Uterus (tissue), 4 donors: ENCODE measurements around the gene HEMK1. TPM values are rescaled to one million over a fixed set of nuclear protein-coding genes. Genes with fewer than 3 reads are reported as not detected.
A peak's percentile ranks its signal among the peaks of the same experiment; 100 is the strongest.

Experiments used
- DNase-seq, 2 donors: peaks; one replicate each; pipeline ENCODE4 v3.0.0-alpha.2; 2019 to 2020
- H3K27ac ChIP-seq, 2 donors: fragments of 200-600 bp; sonication (generic); 1 replicate in 1 of 2; 2 replicates in 1 of 2; pipeline ENCODE4 v1.5.1; 2016 to 2018
- H3K27me3 ChIP-seq, 2 donors: fragments of 200-600 bp; sonication (generic); one replicate each; pipeline ENCODE4 v1.5.1; 2018 to 2019; ENCODE audit warnings: control low read depth in 1 of 2
- H3K36me3 ChIP-seq, 2 donors: fragments of 200-600 bp; sonication (generic); one replicate each; pipeline ENCODE4 v1.5.1; 2019; ENCODE audit warnings: control low read depth in 1 of 2
- H3K4me1 ChIP-seq, 2 donors: fragments of 200-600 bp; sonication (generic); one replicate each; pipeline ENCODE4 v1.5.1; 2018 to 2019; ENCODE audit warnings: control low read depth in 1 of 2
- H3K4me3 ChIP-seq, 2 donors: fragments of 200-600 bp; sonication (generic); 1 replicate in 1 of 2; 2 replicates in 1 of 2; pipeline ENCODE4 v1.5.1; 2018 to 2019; ENCODE audit warnings: mild to moderate bottlenecking in 1 of 2
- H3K9me3 ChIP-seq, 2 donors: fragments of 200-600 bp; sonication (generic); one replicate each; pipeline ENCODE4 v1.5.1; 2019; ENCODE audit warnings: control low read depth in 1 of 2
- CTCF ChIP-seq, 4 experiments: fragments of 200-600 bp in 2 of 4; fragments of 450-650 bp in 2 of 4; sonication (generic) in 2 of 4; IDR thresholded peaks; one replicate each; pipeline ENCODE4 v1.5.1; 2016 to 2019; ENCODE audit warnings: antibody characterized with exemption in 4 of 4, mild to moderate bottlenecking in 2 of 4, moderate library complexity in 1 of 4
- POLR2A ChIP-seq, 2 donors: fragments of 450-650 bp; IDR thresholded peaks; one replicate each; pipeline ENCODE4 v1.6.1; 2016; ENCODE audit warnings: antibody characterized with exemption in 2 of 2, mild to moderate bottlenecking in 1 of 2, moderate library complexity in 1 of 2
- intact Hi-C: fragments of 100-400 bp; cut with DNase I; formaldehyde crosslinking; loops from one replicate; pipeline ENCODE4 v1.15.1; 2023; ENCODE audit warnings: low total_unique reads
- total RNA-seq, 4 donors: library from RNA; depleted of rRNA in 3 of 4; stranded (reverse); fragments of >200 nt in 3 of 4; gene quantifications; one replicate each; pipeline versions ENCODE4 v1.1.0 to v1.2.4, GENCODE V29; 2014 to 2023
- donor health status: DM: yes; HTN: yes; CAD: no.

Gene HEMK1
- total RNA-seq, 4 donors from 2014 or later = 0.77 to 26.5 (median 11.4) TPM

GRCh38 chr3:50603261-50604109, 34.2 kb downstream of the HEMK1 start:
- Histone ChIP-seq H3K27me3 (no peaks in the 10 kb centered on the region), H3K27ac (peak overlapping the region; percentile 94 to 96), H3K4me1 (peaks cover 29 to 38% of the 10 kb centered on the region in 2 donors), H3K36me3 (no peaks in the 10 kb centered on the region), H3K4me3 (no peak overlapping the region), H3K9me3 (no peaks in the 10 kb centered on the region)
- intact Hi-C loops = no loop called here
- TF ChIP-seq POLR2A (IDR thresholded peaks at IDR 0.05) (no peak), CTCF (IDR thresholded peaks at IDR 0.05) (no peak)
- no peak for DNase-seq

GRCh38 chr3:50604110-50604621, 34.8 kb downstream of the HEMK1 start:
- Histone ChIP-seq H3K4me1 (peaks cover 29 to 38% of the 10 kb centered on the region in 2 donors), H3K9me3 (no peaks in the 10 kb centered on the region), H3K36me3 (no peaks in the 10 kb centered on the region), H3K27ac (peak overlapping the region; percentile 94 to 96), H3K4me3 (no peak overlapping the region), H3K27me3 (no peaks in the 10 kb centered on the region)
- DNase-seq = no peak
- intact Hi-C loops = no loop called here
- no peak for TF ChIP-seq CTCF (IDR thresholded peaks at IDR 0.05)
- TF ChIP-seq POLR2A (IDR thresholded peaks at IDR 0.05) = no peak

GRCh38 chr3:50604628-50605588, 35.6 kb downstream of the HEMK1 start:
- H3K27ac ChIP-seq = peak overlapping the region; percentile 94 to 96
- no peak overlapping the region for H3K4me3 ChIP-seq
- intact Hi-C loops = no loop called here
- no peaks in the 10 kb centered on the region for H3K27me3 ChIP-seq
- no peaks in the 10 kb centered on the region for H3K36me3 ChIP-seq
- peaks cover 25 to 43% of the 10 kb centered on the region in 2 donors for H3K4me1 ChIP-seq
- DNase-seq = peak; percentile 88 to 91
- no peaks in the 10 kb centered on the region for H3K9me3 ChIP-seq
- TF ChIP-seq POLR2A (IDR thresholded peaks at IDR 0.05) (peak in 1 of 2 donors; percentile 9), CTCF (IDR thresholded peaks at IDR 0.05) (no peak)

GRCh38 chr3:50605901-50606326, 36.6 kb downstream of the HEMK1 start:
- intact Hi-C loops = no loop called here
- Histone ChIP-seq H3K27me3 (no peaks in the 10 kb centered on the region), H3K4me1 (peaks cover 15 to 40% of the 10 kb centered on the region in 2 donors), H3K27ac (peak overlapping the region; percentile 94 to 96), H3K9me3 (no peaks in the 10 kb centered on the region), H3K4me3 (no peak overlapping the region), H3K36me3 (no peaks in the 10 kb centered on the region)
- DNase-seq = no peak
- no peak for TF ChIP-seq CTCF (IDR thresholded peaks at IDR 0.05)
- TF ChIP-seq POLR2A (IDR thresholded peaks at IDR 0.05) = no peak
